GM12892 (cell line): ENCODE results near the gene GALNT18.

ENCODE experiments used
- POLR2A ChIP-seq: IDR thresholded peaks from 2 replicates; pipeline ENCODE4 v1.6.1; 2011; ENCODE audit warnings: low read depth, low read length, control low read depth
- TAF1 ChIP-seq: IDR thresholded peaks from 2 replicates; pipeline ENCODE4 v1.6.1; 2011; ENCODE audit warnings: low read depth, mild to moderate bottlenecking, control low read depth, low read length, borderline replicate concordance

- TF ChIP-seq POLR2A (no peak), TAF1 (no peak)
Observed at GRCh38 chr11:11397781-11398180, 224.0 kb downstream of the GALNT18 start.
